ENCODE data around the gene EFHC1.

The EFHC1 gene

DNA sequence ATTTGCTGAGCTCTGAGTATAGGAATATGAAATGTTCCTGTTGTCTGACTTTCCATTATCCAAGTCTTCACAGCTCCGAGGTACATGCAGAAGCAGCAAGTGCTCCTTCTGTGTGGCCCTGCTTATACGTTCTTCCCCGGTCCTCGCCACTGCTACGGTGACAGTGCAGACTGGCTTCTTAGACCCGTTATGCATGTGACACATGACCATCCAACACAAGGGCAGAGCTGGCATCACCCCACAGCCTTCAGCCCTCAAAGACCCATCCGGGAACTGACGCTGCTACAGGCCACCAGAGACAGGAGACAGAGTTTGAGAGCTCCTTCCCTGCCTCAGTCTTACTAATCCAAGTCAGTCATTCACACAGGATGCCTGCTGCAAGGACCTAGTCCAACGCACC is 86.3 kb downstream of the EFHC1 start:
- peaks cover 61% of the 10 kb centered on the region for H3K36me3 Mint-ChIP-seq (ENCODE audit: low read depth)

GRCh38 chr6:52507557-52508260 is 87.6 kb downstream of the EFHC1 start:
- H3K4me3 Mint-ChIP-seq: no peak overlapping the region
- no peaks in the 10 kb centered on the region for H3K9me3 Mint-ChIP-seq
- no peaks in the 10 kb centered on the region for H3K27me3 Mint-ChIP-seq (ENCODE audit: low read depth)
- no peak for TF ChIP-seq CTCF (IDR thresholded peaks at IDR 0.05; ENCODE audit: unreplicated experiment in 3 of 3)
- peaks cover 60% of the 10 kb centered on the region for H3K36me3 Mint-ChIP-seq (ENCODE audit: low read depth)
- peaks cover 25% of the 10 kb centered on the region for H3K4me1 Mint-ChIP-seq
- no peak overlapping the region for H3K27ac Mint-ChIP-seq

More for the DNA sequence above, 86.3 kb downstream of the EFHC1 start:
- TF ChIP-seq CTCF (IDR thresholded peaks at IDR 0.05; ENCODE audit: unreplicated experiment in 3 of 3): no peak
- no peak overlapping the region for H3K4me3 Mint-ChIP-seq
- H3K27ac Mint-ChIP-seq: peak overlapping the region in 1 of 3 experiments; percentile 74
- H3K27me3 Mint-ChIP-seq (ENCODE audit: low read depth): no peaks in the 10 kb centered on the region
- H3K4me1 Mint-ChIP-seq: peaks cover 14% of the 10 kb centered on the region
- H3K9me3 Mint-ChIP-seq: no peaks in the 10 kb centered on the region

DNA sequence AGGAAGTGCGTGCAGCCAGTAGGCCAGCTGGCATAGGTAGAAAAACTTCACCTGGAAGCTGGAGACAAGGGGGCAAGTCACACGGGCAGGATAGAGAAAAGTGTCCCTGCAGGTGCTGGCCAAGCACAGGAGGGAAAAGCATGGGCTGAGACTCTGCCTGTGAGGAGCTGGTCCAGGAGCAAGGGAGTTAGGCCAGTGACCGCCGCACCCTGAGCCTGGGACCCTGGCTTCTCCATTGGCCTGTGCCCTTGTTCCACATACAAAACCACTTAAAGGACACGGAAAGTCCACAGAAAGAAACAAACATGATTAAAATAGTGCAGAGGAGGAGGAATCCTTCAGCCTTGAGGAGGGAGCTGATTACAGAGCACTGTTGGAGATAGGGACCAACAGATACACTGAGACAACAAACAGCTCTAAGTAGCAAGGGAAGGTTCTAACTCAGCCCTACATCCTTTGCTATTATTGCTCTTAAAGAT is 88.2 kb downstream of the EFHC1 start:
- Mint-ChIP-seq H3K4me3 (no peak overlapping the region), H3K27ac (no peak overlapping the region), H3K36me3 (ENCODE audit: low read depth) (peaks cover 63% of the 10 kb centered on the region), H3K4me1 (peaks cover 31% of the 10 kb centered on the region), H3K27me3 (ENCODE audit: low read depth) (no peaks in the 10 kb centered on the region), H3K9me3 (no peaks in the 10 kb centered on the region)
- no peak for TF ChIP-seq CTCF (IDR thresholded peaks at IDR 0.05; ENCODE audit: unreplicated experiment in 3 of 3)

DNA sequence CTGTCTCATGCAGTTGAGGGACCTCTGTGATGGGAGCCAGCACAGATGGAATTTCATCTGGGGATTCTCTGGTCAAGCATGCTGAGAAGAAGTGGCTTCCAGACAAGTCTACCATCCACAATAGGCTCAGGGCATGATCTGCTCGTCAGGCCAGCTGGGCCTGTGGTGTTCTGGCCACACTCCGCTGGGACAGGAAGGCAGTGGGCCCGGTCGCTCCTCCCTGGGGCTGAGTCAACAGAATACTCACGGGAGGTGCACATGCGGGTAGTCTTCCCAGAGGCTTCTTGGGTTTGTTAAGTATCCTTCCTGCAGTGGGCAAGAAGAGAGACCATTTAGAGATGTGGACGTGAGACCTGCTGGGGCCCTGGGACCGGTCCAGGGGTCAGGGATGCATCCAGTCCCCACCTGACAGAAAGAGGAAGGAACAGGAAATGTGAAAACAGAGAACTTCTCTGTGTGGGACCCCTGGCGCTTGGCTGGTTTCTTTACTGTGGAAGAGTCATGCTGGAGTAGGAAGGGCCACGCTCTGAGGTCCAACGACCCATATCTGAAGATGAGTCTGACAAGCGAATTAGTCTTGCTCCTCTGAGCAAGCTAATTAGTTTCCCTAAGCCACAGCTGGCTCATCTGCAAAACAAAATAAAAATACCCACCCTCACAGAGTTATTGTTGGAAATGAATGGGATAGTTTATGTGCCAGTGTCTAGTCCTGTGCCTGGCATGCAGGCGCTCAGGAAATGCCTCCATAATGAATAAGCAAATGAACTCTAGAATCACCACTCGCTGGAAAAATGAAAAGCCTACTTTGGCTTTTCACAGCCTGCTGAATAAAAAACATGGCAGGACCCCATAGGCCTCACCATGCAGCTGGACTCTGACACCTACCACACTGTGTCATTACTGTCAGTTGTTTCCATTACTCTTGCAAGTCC is 89.4 kb downstream of the EFHC1 start:
- no peak for TF ChIP-seq CTCF (IDR thresholded peaks at IDR 0.05; ENCODE audit: unreplicated experiment in 3 of 3)
- Mint-ChIP-seq H3K27ac (no peak overlapping the region), H3K9me3 (no peaks in the 10 kb centered on the region), H3K4me1 (peaks cover 34% of the 10 kb centered on the region), H3K27me3 (ENCODE audit: low read depth) (no peaks in the 10 kb centered on the region), H3K36me3 (ENCODE audit: low read depth) (peaks cover 74% of the 10 kb centered on the region), H3K4me3 (no peak overlapping the region)

- no peak for TF ChIP-seq CTCF (IDR thresholded peaks at IDR 0.05; ENCODE audit: unreplicated experiment in 3 of 3)
- Mint-ChIP-seq H3K36me3 (ENCODE audit: low read depth) (peaks cover 75% of the 10 kb centered on the region), H3K27me3 (ENCODE audit: low read depth) (no peaks in the 10 kb centered on the region), H3K27ac (no peak overlapping the region), H3K4me3 (no peak overlapping the region), H3K9me3 (no peaks in the 10 kb centered on the region), H3K4me1 (peaks cover 36% of the 10 kb centered on the region)
Observed at GRCh38 chr6:52510213-52510562, 90.0 kb downstream of the EFHC1 start.
